H9 (cell line): ENCODE results near the gene ZNF76. TPM values are rescaled to one million over a fixed set of nuclear protein-coding genes. Genes with fewer than 3 reads are reported as not detected.

Experiments
- DNase-seq: peaks from one replicate; pipeline ENCODE4 v3.0.0-alpha.2; 2017
- H2AFZ ChIP-seq: one replicate; pipeline ENCODE4 v1.6.1; 2013; ENCODE audit warnings: mild to moderate bottlenecking, low read length, control low read depth, moderate library complexity
- H2AK5ac ChIP-seq: 2 replicates; pipeline ENCODE4 v1.6.1; 2013; ENCODE audit warnings: low read length, control low read depth, mixed read lengths; ENCODE audit not compliant: insufficient read length
- H2BK120ac ChIP-seq: one replicate; pipeline ENCODE4 v1.6.1; 2013; ENCODE audit warnings: low read depth, mild to moderate bottlenecking, low read length, control low read depth, inconsistent platforms; ENCODE audit not compliant: poor library complexity, severe bottlenecking
- H2BK12ac ChIP-seq: 2 replicates; pipeline ENCODE4 v1.6.1; 2013; ENCODE audit warnings: low read length, control low read depth, mixed read lengths, low read depth; ENCODE audit not compliant: insufficient read length
- H2BK15ac ChIP-seq: 2 replicates; pipeline ENCODE4 v1.6.1; 2013; ENCODE audit warnings: low read depth, low read length, control low read depth
- H2BK20ac ChIP-seq: one replicate; pipeline ENCODE4 v1.6.1; 2013; ENCODE audit warnings: low read depth, mild to moderate bottlenecking, low read length, control low read depth, inconsistent platforms; ENCODE audit not compliant: poor library complexity, severe bottlenecking
- H2BK5ac ChIP-seq: 2 replicates; pipeline ENCODE4 v1.6.1; 2013; ENCODE audit warnings: low read length, control low read depth, mixed read lengths; ENCODE audit not compliant: insufficient read length
- H3K14ac ChIP-seq: 2 replicates; pipeline ENCODE4 v1.6.1; 2013; ENCODE audit warnings: low read length, control low read depth; ENCODE audit not compliant: insufficient read depth
- H3K18ac ChIP-seq: 2 replicates; pipeline ENCODE4 v1.6.1; 2013; ENCODE audit warnings: low read depth, mild to moderate bottlenecking, mixed read lengths, low read length, control low read depth; ENCODE audit not compliant: insufficient read length
- H3K23ac ChIP-seq: 2 replicates; pipeline ENCODE4 v1.6.1; 2013; ENCODE audit warnings: low read length, control low read depth, mixed read lengths, low read depth; ENCODE audit not compliant: insufficient read length
- H3K23me2 ChIP-seq: 2 replicates; pipeline ENCODE4 v1.6.1; 2013; ENCODE audit warnings: low read depth, mild to moderate bottlenecking, mixed read lengths, low read length, control low read depth; ENCODE audit not compliant: insufficient read length, poor library complexity, severe bottlenecking
- H3K27ac ChIP-seq: 2 replicates; pipeline ENCODE4 v1.5.1; 2013; ENCODE audit warnings: low read length, control low read depth, mixed read lengths, low read depth; ENCODE audit not compliant: insufficient read length
- H3K27me3 ChIP-seq: 2 replicates; pipeline ENCODE4 v1.6.1; 2013; ENCODE audit warnings: low read length, control low read depth, inconsistent platforms; ENCODE audit not compliant: insufficient read depth
- H3K4ac ChIP-seq: 2 replicates; pipeline ENCODE4 v1.6.1; 2013; ENCODE audit warnings: low read depth, mild to moderate bottlenecking, control low read depth, inconsistent platforms, low read length, moderate library complexity
- H3K4me1 ChIP-seq: 2 replicates; pipeline ENCODE4 v1.6.1; 2013; ENCODE audit warnings: low read length, control low read depth, inconsistent platforms; ENCODE audit not compliant: insufficient read depth
- H3K4me2 ChIP-seq: 2 replicates; pipeline ENCODE4 v1.6.1; 2013; ENCODE audit warnings: low read length, control low read depth, mixed read lengths; ENCODE audit not compliant: insufficient read length, insufficient read depth
- H3K56ac ChIP-seq: 2 replicates; pipeline ENCODE4 v1.6.1; 2013; ENCODE audit warnings: low read depth, mild to moderate bottlenecking, mixed read lengths, low read length, control low read depth; ENCODE audit not compliant: insufficient read length
- H3K79me1 ChIP-seq: 2 replicates; pipeline ENCODE4 v1.6.1; 2013; ENCODE audit warnings: low read depth, mild to moderate bottlenecking, moderate library complexity, low read length, control low read depth, inconsistent platforms; ENCODE audit not compliant: insufficient read depth, poor library complexity, severe bottlenecking
- H3K79me2 ChIP-seq: 2 replicates; pipeline ENCODE4 v1.6.1; 2013; ENCODE audit warnings: low read length, control low read depth, inconsistent platforms; ENCODE audit not compliant: insufficient read depth
- H3K9ac ChIP-seq: 2 replicates; pipeline ENCODE4 v1.6.1; 2013; ENCODE audit warnings: low read length, control low read depth, mixed read lengths; ENCODE audit not compliant: insufficient read length; ENCODE audit errors: extremely low read depth
- H3K9me3 ChIP-seq: one replicate; pipeline ENCODE4 v1.6.1; 2013; ENCODE audit warnings: low read depth, low read length, inconsistent platforms; ENCODE audit not compliant: control insufficient read depth
- H3T11ph ChIP-seq: one replicate; pipeline ENCODE4 v1.6.1; 2013; ENCODE audit warnings: mild to moderate bottlenecking, low read length, control low read depth, inconsistent platforms
- H4K20me1 ChIP-seq: one replicate; pipeline ENCODE4 v1.6.1; 2013; ENCODE audit not compliant: control insufficient read depth, insufficient read length, insufficient read depth
- H4K5ac ChIP-seq: 2 replicates; pipeline ENCODE4 v1.6.1; 2013; ENCODE audit warnings: low read depth, mild to moderate bottlenecking, mixed read lengths, low read length, control low read depth; ENCODE audit not compliant: insufficient read length
- H4K8ac ChIP-seq: replicated peaks from 2 replicates; pipeline ENCODE4 v1.6.1; 2013; ENCODE audit warnings: low read length, control low read depth, mixed read lengths, low read depth; ENCODE audit not compliant: insufficient read length
- H4K91ac ChIP-seq: 2 replicates; pipeline ENCODE4 v1.6.1; 2013; ENCODE audit warnings: low read depth, mild to moderate bottlenecking, moderate library complexity, mixed read lengths, low read length, control low read depth; ENCODE audit not compliant: insufficient read length
- H3K27ac Mint-ChIP-seq, 3 experiments: 2 replicates in 2 of 3; 3 replicates in 1 of 3; pipeline ENCODE4 v1.8.0; 2020 to 2021; ENCODE audit warnings: mixed read lengths in 3 of 3, mild to moderate bottlenecking in 1 of 3, moderate library complexity in 1 of 3
- H3K27me3 Mint-ChIP-seq: 2 replicates; pipeline ENCODE4 v1.8.0; 2021; ENCODE audit warnings: low read depth, mild to moderate bottlenecking, moderate library complexity, mixed read lengths
- H3K36me3 Mint-ChIP-seq, 3 experiments: 2 replicates in 2 of 3; 3 replicates in 1 of 3; pipeline ENCODE4 v1.8.0; 2020 to 2021; ENCODE audit warnings: low read depth in 3 of 3, mixed read lengths in 3 of 3; ENCODE audit not compliant: insufficient read depth in 1 of 3
- H3K4me1 Mint-ChIP-seq, 2 experiments: 2 replicates each; pipeline ENCODE4 v1.8.0; 2020; ENCODE audit warnings: mixed read lengths in 2 of 2
- H3K4me3 Mint-ChIP-seq, 2 experiments: 2 replicates in 1 of 2; 3 replicates in 1 of 2; pipeline ENCODE4 v1.8.0; 2020 to 2021; ENCODE audit warnings: mild to moderate bottlenecking in 2 of 2, mixed read lengths in 2 of 2, moderate library complexity in 1 of 2
- H3K9me3 Mint-ChIP-seq, 2 experiments: 2 replicates in 1 of 2; 3 replicates in 1 of 2; pipeline ENCODE4 v1.8.0; 2020; ENCODE audit warnings: mild to moderate bottlenecking in 2 of 2, mixed read lengths in 2 of 2, moderate library complexity in 1 of 2
- WGBS: extraction: QIAGEN DNeasy Blood & Tissue Kit; methylation state at CpG from one replicate; pipeline ENCODE4 v1.1.7; 2013; ENCODE audit warnings: missing lambda C conversion rate, low lambda C conversion rate, mixed read lengths; ENCODE audit not compliant: insufficient read length; ENCODE audit errors: extremely low coverage; 5-methylcytosine and 5-hydroxymethylcytosine counted together
- total RNA-seq: library from RNA; stranded (reverse); gene quantifications from 2 replicates; pipeline ENCODE4 v1.2.1, GENCODE V29; 2021
- TF ChIP-seq, protein P1 (sequence below): fragments of 200-600 bp; sonication (generic); conservative IDR thresholded peaks from 3 replicates; pipeline ENCODE4 v1.8.0; 2021; ENCODE audit warnings: antibody characterized with exemption, mild to moderate bottlenecking

Gene ZNF76
- total RNA-seq, 1 experiment from 2014 or later: 21.1 TPM

DNA sequence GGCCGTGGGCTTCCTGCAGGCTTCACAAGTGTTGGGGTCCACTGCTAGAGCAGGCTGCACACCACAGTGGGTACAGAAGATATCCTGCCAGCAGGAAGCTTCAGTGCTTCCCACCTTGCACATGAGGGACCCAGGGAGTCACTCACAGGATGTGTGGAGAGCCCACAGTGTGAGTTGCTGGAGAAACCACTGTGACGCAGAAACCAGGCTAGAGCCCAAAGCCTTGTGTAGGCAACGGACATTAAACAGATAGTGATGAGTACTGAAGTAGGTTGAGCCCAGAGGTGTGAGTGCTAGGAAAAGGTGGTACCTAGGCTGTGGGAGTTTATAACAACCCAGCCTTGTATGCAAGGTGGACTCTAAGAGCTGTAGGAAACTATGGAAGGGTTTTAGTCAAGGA, 19.2 kb downstream of the ZNF76 start:
- H3K27ac ChIP-seq: no peak overlapping the region
- no peak overlapping the region for H4K8ac ChIP-seq
- no peak overlapping the region for H3K4me2 ChIP-seq
- no peak overlapping the region for H3K4ac ChIP-seq
- no peak overlapping the region for H3T11ph ChIP-seq
- H3K9ac ChIP-seq: no peak overlapping the region
- Mint-ChIP-seq H3K27ac (no peak overlapping the region), H3K9me3 (no peaks in the 10 kb centered on the region), H3K27me3 (no peaks in the 10 kb centered on the region; the same call in 1 of the 2 replicates), H3K4me1 (peaks cover 0 to 2% of the 10 kb centered on the region in 2 experiments; a peak in 1 of 4 replicates), H3K36me3 (peaks cover 2 to 25% (median 13%) of the 10 kb centered on the region in 3 experiments; a peak in 6 of 7 replicates), H3K4me3 (no peak overlapping the region)
- H2BK5ac ChIP-seq: no peak overlapping the region
- H2BK20ac ChIP-seq: no peak overlapping the region
- H4K20me1 ChIP-seq: no peaks in the 10 kb centered on the region
- no peak overlapping the region for H3K23ac ChIP-seq
- WGBS: no CpG with 5 or more reads among the region's 3 CpGs
- no peak overlapping the region for H3K18ac ChIP-seq
- no peak overlapping the region for H4K91ac ChIP-seq
- H3K27me3 ChIP-seq: no peaks in the 10 kb centered on the region
- H3K56ac ChIP-seq: no peak overlapping the region
- H2AFZ ChIP-seq: no peak overlapping the region
- no peak overlapping the region for H2BK120ac ChIP-seq
- H3K79me1 ChIP-seq: no peaks in the 10 kb centered on the region
- no peak overlapping the region for H3K14ac ChIP-seq
- H4K5ac ChIP-seq: no peak overlapping the region
- H3K23me2 ChIP-seq: no peaks in the 10 kb centered on the region
- no peak overlapping the region for H2AK5ac ChIP-seq
- TF ChIP-seq, protein P1, sequence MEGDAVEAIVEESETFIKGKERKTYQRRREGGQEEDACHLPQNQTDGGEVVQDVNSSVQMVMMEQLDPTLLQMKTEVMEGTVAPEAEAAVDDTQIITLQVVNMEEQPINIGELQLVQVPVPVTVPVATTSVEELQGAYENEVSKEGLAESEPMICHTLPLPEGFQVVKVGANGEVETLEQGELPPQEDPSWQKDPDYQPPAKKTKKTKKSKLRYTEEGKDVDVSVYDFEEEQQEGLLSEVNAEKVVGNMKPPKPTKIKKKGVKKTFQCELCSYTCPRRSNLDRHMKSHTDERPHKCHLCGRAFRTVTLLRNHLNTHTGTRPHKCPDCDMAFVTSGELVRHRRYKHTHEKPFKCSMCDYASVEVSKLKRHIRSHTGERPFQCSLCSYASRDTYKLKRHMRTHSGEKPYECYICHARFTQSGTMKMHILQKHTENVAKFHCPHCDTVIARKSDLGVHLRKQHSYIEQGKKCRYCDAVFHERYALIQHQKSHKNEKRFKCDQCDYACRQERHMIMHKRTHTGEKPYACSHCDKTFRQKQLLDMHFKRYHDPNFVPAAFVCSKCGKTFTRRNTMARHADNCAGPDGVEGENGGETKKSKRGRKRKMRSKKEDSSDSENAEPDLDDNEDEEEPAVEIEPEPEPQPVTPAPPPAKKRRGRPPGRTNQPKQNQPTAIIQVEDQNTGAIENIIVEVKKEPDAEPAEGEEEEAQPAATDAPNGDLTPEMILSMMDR: no peak
- H3K79me2 ChIP-seq: no peaks in the 10 kb centered on the region
- no peak overlapping the region for H2BK12ac ChIP-seq
- H3K4me1 ChIP-seq: no peaks in the 10 kb centered on the region
- no peak overlapping the region for H2BK15ac ChIP-seq
- H3K9me3 ChIP-seq: no peaks in the 10 kb centered on the region
- no peak for DNase-seq
